Pons (tissue), 1 donor: ENCODE measurements around the gene IL4R.
"Not testable (repeated sequence)": the region's sequence is repeated elsewhere in the genome, so short reads cannot be mapped to it uniquely, and the experiment has no call there.

ENCODE experiments used
- DNase-seq: peaks from one replicate; pipeline ENCODE4 v3.0.0-alpha.2; 2016; ENCODE audit warnings: low spot score

Gene IL4R

DNA sequence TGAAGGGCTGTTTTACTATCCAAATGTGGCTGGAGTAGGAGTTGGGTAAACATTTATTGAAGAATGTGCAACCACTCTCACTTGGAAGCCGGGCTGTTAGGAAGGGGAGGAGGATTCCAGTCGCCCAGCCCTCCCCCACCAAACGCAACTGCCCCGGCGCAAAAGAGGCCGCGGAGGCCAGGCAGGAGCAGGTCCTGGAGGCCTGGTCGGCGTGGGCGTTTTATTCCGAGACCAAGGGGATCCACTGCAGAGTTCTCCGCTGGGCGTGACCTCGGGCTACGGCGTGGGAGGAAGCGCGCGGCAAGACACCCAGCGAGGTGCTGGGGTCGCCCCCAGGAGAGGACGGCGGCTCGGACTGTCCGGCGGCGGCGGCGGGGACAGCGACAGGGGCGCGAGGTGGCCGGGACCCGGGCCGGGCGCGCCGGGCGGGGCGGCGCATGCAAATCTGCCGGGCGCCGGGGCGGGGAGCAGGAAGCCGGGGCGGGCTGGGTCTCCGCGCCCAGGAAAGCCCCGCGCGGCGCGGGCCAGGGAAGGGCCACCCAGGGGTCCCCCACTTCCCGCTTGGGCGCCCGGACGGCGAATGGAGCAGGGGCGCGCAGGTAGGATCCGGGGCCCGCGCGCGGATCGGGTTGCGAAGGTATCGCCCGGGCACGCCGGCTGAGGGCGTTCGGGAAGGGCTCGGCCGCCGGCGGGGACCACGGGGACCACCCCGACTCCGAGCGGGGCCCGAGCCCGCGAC is at the start of gene IL4R:
Gene IL4R, plus strand, starts transcription at position 553 of the 739 bp plus-strand sequence. CDS start 26,230 bp downstream, outside the sequence.
- DNase-seq, result peak; percentile 7

DNA sequence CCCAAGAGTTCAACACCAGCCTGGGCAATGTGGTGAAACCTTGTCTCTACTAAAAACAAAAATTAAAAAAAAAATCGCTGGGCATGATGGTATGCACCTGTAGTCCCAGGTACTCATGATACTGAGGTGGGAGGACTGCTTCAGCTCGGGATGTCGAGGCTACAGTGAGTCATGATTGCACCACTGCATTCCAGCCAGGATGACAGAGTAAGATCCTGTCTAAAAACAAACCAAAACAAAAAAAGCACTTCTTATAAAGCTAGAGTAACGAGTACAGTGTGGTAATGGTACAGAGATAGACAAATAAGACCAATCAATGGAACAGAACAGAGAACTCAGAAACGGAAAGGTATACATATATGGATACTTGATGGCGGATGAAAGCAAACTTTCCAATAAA is 49.6 kb upstream of the IL4R start:
- DNase-seq, result no peak

DNA sequence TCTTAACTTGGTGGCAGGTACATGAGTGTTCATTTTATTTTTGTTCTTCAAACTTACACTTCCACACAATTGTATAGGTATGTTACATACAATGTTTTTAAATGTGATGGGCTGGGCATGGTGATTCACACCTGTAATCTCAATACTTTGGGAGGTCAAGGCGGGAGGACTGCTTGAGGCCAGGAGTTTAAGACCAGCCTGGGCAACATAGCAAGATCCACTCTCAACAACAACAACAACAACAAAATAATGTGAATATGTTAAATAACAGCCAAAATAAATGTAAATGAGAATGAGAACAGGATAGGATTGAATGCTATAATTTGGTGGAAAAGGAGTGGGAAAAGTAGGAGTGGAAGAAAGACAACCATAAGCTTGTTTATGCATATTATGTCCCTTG is 47.8 kb upstream of the IL4R start:
- no peak for DNase-seq

DNA sequence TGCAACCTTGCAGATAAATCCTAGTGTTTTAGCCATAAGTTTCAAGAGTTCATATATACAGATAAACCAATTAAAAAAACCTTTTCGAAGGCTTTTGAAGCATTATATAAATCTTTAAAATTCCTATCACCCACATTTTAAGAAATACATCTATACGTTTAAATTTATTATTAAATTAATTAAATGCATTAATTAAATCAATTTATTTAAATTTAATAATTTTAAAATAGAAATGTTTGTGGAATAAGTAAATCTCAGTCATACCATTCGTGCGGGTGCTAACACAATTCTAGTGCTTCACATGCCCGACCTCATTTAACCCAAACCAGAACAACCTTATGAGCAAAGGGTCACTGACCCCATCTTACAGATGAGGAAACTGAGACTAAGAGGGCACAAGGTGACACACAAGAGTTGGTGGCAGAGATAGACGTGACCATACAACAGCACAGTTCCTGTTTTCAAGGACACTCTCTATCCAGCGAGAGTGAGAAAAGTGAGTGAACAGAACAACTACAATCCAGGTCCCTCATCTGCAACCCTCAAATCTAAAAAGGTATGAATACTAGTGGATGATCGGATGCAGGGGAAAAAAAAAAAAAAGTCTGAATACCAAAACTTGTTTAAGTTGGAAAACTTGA is 46.6 kb upstream of the IL4R start:
- no peak for DNase-seq

DNA sequence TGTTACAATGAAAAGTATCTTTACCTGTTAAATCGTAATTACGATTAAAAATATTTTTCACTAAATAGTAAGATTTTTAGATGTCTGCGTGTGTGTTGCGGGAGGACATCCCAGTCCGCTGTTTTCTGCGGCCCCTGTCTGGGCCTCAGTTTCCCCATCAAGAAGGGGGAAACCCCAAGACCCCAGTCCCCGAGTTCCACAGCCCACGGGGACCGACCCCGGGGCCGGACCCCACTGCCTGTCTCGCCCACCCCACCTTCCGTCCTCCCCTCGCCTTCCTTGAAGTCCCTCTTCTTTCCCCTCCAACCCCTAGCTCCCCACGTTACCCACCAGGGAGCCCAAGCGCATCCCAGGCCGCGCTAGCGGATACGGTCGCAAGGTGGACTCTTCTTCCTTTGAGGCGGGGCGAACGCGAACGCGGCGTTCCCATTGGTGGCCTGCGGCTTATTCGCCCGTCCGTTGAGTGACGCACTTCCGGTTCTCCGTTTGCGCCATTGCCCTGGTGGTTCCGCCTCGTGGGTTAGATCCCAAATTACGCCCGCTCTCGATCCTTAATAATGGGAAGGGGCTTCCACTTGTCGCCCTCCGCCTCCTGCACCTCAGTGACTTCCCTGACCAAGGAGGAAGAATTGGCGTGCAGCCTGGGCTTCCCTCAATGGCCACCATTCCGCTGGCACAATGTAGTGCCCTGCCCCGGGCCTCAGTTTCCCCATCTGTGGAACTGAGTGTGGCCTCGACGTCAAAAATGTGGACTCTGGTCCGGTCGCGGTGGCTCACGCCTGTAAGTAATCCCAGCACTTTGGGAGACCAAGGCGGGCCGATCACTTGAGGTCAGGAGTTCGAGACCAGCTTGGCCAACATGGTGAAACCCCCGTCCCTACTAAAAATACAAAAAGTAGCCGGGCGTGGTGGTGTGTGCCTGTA is 45.1 kb upstream of the IL4R start, which contains the start of gene NSMCE1:
Gene NSMCE1, minus strand, starts transcription at position 397 of the 924 bp plus-strand sequence. CDS start 11,202 bp downstream, outside the sequence.
- peak; percentile 95 for DNase-seq

DNA sequence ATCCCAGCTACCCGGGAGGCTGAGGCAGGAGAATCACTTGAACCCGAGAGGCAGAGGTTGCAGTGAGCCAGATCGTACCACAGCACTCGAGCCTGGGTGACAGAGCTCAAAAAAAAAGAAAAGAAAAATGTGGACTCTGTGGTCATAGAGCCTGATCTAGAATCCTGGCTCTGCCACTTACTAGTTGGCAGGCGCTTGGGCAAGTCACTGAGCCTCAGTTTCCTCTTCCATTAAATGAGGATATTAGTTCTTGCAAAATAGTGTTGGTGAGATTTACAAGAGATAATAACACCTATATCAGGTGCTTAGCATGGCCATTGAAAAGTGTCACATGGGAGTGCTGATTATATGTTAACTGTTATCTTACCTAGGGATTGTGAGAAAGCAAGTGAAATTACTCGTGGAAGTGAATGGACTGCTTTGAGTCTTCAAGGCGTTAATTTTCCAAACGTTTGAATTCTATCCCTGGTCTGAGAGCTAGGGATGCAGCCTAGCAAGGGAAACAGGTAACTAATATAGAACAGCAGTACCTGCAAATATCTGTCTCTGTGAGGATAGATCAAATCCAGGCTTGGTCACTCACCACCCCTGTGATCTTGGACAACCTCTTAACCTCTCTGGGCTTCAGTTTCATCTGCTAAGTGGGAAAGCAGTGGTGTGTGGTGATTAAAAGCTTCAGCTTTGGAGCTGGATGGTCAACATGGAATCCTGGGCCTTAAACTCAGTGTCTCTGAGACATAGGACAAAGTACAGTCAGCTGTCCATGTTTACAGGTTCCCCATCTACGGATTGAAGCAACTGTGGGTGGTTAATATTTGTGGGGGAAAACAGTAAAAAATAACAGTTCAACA is 44.2 kb upstream of the IL4R start:
- DNase-seq, result no peak

DNA sequence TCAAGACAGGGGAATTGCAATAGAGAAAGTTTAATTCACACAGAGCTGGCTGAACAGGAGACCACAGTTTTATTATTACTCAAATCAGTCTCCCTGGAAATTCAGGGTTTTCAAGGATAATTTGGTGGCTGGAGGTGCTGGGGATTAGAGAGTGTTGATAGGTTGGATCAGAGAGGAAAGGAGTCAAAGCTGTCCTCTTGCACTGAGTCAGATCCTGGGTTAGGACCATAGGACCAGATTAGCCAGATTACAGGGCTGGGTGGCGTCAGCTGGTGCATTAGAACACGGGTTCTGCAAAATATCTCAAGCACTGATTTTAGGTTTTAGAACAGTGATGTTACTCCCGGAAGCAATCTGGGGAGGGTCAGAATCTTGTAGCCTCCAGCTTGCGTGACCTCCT is 43.4 kb upstream of the IL4R start:
- DNase-seq, result no peak

DNA sequence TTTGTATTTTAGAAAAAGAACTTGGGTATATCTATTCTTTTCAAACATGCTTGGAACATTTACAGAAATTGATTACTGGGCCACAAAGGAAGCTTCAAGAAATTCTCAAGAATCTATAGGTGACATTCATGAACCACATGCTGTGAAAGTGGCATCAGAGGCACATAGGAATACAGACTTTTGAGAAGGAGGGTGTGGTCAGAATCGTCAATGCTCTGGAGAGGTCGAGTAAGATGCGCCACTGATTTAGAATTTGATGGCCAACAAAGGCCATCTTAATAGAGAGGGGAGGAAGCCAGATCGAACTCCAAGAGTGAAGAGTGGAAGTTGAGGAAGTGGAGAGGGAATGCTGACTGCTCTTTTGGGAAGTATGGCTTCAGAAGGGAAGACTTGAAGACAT is 41.7 kb upstream of the IL4R start:
- no peak for DNase-seq

DNA sequence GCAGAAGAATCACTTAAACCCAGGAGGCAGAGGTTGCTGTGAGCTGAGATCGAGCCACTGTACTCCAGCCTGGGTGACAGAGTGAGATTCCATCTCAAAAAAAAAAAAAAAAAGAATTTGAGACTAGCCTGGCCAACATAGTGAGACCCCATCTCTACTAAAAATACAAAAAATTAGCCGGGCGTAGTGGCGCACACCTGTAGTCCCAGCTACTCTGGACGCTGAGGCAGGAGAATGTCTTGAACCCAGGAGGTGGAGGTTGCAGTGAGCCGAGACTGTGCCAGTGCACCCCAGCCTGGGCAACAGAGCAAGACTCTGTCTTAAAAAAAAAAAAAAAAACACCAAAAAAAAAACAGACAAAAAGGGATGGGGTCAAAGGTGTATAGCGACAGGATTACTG is 41.1 kb upstream of the IL4R start:
- not testable (repeated sequence) for DNase-seq

DNA sequence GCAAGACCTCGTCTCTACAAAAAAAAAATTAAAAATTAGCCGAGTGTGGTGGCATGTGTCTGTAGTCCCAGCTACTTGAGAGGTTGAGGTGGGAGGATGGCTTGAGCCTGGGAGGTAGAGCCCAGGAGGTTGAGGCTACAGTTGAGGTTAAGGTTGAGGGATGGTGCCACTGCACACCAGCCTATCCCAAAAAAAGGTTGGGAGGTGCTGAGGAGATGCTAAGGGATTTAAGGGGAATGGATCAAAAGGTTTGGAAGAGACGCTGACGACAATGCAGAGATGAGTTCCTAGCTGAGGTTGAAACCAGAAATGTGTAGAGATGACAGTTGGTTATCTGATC is 40.5 kb upstream of the IL4R start:
- no peak for DNase-seq

DNA sequence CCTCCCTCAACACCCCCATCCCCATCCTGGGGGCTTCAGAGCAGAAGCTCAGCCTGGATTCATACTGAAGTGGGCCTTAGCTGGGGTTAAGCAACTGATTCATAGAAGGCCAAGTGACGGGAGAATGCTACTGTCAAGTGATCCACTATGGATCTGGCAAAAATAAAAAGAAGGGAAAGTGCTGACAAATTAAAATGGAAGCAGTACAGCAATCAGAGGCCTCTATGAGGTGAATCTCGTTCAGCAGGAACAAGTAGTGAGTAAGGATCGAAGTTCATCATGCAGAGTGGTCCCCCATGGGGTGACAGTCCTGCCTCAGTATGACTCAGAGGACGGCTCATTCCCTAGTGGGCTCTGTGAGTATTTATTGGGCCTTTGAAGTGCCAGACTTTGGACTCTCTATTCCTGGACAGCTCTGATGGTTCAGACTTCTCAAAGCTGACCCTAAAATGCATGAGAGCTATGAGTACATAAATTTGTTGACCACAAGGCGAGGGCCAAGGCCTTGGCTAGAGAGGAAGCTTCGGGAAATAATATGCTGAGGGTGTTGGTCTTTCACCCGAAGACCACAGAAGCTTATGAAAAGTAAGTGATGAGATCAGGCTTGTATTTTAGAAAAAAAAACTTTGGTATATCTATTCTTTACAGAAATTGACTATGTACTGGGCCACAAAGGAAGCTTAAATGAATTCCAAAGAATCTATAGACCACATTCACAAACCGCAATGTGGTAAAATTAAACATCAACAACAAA is 39.9 kb upstream of the IL4R start:
- no peak for DNase-seq

DNA sequence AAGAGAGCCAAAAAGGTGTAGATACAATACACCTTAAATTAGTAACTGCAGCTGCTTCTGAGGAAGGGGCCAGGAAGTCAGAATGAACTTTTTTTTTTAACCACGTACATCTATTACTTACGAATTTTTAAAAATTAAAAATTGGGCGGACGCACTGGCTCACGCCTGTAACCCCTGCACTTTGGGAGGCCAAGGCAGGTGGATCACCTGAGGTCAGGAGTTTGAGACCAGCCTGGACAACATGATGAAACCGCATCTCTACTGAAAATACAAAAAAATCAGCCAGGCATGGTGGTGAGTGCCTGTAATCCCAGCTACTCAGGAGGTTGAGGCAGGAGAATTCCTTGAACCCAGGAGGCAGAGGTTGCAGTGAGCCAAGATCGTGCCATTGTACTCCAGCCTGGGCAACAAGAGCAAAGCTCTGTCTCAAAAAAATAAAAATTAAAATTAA is 39.3 kb upstream of the IL4R start:
- DNase-seq, result not testable (repeated sequence)

DNA sequence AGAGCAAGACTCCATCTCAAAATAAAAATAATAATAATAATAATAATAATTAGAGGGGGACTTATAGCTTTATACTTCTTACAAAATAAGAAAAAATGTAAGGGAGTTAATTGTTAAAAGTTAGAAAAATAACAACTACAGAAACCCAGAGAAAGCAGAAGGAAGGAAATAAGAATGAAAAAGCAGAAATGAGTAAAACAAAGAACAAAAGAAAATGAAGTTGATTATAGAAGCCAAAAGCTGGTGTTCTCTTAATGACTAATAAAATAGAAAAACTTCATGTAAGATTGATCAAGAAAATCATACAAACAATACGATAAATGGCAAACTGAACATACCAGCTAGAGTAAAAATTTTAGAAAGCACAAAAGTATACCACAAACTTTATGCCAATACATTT is 38.4 kb upstream of the IL4R start:
- DNase-seq, result no peak

DNA sequence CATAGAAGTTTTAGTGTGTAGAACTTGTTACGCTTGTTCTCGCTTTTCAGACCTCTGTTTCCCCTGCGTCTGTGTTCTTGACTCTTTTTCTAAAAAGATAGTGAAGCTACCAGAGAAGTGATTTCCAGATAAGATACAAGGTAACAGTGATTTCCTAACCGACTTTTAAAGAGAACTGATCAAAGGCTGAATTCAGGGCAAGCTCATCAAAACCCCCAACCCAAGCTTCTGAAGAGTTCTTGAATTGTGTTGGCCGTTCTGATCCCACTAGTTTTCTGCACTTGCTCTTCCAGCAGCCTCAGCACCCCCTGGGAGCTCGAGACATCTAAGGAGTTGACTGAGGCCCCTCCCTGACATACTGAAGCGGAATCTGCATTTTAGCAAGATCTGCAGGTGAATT is 32.5 kb upstream of the IL4R start:
- DNase-seq, result no peak

DNA sequence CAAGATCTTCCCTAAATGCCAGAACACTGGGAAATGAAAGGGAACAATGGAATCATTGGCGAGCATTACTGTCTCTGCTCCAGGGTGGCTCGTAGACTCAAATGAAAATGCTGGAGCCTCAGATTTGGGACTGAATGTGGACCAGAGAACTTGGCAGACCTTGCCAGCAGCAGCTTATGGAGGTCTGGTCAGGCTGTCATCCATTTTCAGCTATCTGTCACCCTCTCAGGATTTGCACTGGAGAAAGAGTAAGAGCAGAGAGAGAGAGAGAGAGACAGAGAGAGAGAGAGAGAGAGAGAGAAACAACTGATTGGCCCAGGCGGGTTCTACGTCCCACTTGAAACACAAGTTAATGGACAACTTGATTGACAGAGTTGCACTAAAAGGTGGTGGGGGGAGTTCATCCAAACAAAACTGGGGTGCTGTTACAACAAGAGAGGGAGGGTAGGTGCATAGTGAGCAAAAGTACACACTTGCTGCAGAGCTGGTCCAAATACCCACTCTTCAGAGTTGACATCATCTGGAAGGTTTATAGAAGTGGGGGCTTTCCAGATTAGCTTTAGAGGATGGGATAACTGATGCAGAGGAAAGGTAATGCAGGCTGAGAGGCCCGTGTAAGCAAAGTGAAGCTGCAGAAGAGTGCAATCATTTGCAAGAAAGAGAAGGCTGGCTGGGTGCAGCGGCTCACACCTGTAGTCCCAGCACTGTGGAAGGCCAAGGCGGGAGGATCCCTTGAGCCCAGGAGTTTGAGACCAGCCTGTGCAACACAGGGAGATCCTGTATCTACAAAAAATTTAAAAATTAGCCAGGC is 28.7 kb upstream of the IL4R start:
- DNase-seq, result peak; percentile 70

DNA sequence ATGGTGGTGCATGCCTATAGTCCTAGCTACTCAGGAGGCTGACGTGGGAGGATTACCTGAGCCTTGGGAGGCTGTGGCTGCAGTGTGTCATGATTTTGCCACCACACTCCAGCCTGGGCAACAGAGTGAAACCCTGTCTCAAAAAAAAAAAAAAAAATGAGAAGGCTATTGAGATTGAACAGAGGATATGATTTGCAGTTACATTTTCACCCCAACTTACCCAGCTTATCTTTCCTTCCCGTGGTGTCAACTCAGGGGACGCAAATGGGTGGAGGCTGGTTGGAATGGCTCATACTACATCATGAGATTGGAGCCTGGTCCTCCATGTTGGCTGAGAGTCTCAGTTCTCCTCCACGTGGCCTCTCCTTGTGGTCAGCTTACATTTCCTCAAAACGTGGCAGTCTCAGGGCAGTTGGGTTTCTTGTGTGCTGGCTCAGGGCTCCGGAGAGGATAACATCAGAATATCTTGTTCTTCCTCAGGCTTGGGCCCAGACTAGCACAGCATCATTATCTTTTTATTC is 28.0 kb upstream of the IL4R start:
- DNase-seq, result peak; percentile 73

DNA sequence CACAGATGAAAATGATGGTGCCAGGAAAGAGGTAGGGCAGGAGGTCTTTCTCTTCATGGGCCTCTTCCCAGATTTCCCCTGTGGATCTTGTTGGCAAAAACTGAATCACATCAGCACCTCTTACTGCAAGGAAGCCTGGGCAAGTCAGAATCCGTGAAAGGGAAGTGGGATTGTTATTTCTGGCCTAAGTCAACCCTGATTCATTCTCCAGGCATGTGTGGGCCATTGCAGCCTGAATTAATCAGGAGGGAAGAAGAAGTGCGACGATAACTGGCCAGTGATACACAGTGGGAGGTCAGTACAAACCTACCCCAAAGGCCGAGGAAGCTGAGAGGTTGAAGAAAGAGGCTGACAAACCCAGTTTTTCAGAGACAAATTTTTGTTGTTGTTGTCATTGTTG is 27.3 kb upstream of the IL4R start:
- peak; percentile 73 for DNase-seq

DNA sequence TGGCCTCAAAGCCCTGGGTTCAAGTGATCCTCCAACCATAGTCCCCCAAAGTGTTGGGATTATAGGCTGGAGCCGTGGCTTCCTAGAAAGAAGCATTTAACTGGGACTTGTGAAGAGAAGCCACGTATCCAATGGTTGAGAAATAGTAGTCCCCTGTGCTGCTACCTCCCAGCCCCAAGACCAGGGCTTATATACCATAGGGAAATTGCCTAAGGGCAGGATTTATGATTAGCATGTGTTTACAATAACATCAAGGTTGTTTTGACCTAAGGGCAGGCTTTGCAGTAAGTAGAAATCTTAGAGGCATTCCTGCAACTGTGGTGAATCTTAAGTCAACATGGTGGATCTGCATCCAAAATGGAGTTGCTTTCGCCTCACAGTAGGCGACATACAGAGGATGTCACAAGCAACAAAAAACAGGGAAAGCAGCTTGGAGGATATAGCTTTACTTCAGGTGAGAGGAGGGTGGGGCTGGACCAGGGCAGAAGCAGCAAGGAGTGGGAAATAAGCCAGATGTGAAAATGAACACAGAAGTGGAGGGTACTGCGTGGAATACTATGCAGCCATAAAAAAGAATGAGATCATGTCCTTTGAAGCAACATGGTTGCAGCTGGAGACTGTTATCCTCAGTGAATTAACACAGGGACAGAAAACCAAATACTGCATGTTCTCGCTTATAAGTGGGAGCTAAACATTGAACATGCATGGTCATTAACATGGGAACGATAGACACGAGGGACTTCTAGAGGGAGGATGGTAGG is 26.5 kb upstream of the IL4R start:
- DNase-seq, result no peak

DNA sequence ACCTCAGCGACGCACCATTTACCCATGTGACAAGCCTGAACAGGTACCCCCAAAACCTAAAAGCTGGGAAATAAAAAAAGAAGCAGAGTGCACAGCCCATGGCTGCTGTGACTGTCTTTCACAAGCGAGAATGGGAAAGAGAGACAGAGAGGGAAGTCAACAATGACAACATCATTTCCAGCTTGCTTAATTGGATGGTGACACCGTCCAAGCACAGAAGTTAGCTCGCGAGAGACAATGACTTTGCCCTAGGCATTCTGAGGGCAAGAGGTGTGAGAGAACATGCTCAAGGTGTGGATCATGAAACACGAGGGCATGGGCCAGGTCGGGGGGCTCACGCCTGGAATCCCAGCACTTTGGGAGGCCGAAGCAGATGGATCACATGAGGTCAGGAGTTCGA is 25.9 kb upstream of the IL4R start:
- no peak for DNase-seq
